Stromal cell of bone marrow (primary cell): ENCODE data around the gene RIPOR2.

ENCODE experiments used
- DNase-seq: peaks from one replicate; pipeline ENCODE4 v3.0.0-alpha.2; 2012; ENCODE audit warnings: low read depth

RIPOR2 gene

DNA sequence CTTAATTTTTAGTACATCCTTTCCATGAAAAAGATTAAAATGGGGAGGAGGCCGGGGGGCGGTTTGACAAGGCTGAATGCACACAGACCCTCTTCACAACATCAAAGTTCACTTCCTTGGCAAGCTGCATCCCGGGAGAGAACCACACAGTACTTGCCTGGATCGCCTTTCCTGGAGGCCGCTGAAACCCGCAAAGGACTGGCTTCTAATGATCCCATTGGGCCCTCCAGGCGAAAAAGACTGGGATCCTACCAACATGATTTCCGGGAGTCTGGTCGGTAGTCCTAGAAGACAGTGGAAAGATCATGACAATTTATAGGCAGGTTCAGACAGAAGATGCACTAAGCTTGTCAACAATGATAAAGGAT is 60.2 kb downstream of the RIPOR2 start:
- no peak for DNase-seq

DNA sequence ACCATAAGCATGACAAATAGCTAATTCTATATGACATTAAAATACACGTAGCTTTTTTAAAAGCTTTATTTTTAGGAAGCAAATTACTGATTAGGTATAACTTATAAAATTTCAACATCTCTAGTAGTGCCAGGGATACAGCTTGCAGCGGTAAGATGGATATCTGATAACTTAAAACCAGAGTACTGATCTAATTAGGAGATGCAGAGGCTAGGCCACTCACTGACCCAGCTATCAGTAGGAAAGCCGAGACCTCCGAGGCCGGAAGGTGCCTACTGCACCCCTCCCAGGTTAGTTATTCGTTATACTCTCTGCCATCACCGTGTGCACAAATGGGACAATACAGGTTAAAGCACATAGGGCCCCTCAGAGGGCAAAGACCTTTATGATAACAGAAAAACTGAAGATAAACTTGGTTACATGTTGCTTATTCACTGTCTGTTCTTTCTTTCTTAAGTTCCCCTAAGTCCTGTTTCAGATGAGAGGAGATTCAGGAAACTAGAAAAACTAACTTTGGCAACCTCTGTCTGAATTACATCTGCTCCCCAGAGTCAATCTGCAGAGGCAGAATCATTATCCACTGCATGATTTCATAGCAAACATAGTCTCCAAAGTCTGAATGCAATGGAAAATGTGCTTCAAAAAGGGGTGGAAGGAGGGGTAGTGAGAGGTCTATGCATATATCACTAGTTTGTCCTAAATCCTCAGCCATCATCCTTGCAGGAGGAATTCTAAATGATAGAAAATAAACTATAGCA is 60.8 kb downstream of the RIPOR2 start:
- DNase-seq: no peak

DNA sequence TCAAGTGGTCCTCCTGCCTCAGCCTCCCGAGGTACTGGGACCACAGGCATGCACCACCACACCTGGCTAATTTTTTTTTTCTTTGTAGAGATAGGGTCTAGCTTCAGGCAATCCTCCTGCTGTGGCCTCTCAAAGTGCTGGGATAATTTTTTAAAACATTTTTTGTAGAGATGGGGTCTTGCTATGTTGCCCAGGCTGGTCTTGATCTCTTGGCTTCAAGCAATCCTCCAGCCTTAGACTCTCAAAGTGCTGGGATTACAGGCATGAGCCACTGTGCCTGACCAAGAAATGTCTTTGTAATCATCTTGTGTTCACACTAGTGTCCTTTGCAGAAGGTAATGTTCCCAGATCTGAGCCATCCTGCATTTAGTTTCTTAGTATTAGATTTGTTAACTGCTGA is 61.6 kb downstream of the RIPOR2 start:
- DNase-seq: no peak

DNA sequence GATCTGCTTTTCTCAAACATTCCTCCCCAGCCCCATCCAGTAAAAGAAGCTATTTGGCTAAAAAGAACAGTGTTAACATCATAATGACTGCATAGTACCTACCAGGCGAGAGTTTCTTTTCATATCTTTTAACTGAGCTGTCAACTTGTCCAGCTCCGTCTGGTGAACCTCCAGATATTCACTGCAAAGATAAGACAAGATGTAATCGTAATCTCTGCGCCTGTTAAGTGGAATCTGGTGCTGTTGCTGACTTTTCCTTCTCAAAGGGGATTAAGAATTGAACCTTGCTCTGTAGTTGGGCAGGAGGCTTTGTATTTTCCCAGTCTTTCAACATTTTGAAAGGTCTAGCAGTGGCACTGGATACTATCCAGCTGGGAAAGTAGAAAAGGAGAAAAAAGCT is 63.0 kb downstream of the RIPOR2 start:
- DNase-seq: no peak

DNA sequence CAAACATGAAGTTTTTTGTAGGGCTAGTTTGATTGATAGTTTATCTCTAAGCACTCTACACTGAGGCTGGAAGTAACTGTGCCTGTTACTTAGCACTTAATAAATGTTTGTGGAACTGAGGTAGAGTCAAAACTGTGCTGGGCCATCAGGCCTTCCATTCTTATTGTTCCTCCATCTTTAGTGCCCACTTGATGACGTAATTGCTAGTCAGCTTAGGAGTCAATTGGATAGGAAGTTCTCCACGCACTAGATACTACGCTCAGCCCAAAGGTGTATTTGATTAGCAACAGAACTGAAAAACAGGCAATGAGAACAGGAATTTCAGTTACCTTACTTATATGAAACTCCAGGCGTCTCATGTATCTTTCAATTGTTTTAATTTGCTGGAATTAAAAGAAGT is 67.0 kb downstream of the RIPOR2 start:
- DNase-seq: no peak

DNA sequence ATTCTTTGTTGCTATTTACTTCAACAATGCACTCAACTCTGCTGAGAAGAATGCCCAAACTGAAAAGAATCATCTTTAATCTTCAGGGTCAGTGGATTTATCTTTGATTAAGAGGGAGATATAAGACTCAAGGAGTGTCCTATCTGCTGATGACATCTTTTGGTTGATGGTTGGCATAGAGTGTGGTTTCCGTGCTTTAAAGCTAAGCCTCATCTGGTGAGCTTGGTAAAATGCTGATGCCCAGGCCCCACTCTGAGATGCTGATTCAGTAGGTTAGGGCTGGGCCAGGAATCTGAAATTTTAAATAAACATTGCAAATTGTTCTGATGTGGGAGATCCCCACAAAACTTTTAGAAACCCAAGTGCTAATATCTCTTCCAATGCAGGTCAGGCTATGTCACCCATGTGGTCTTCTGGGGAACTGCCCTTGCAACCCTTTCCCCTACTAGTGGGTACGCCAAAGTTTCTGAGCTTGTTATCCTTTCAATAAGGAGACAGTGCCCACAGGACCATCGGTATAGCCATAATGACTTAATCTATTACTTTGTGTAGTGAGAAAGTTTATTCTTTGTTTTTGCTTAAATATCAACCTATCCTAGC is 68.6 kb downstream of the RIPOR2 start:
- no peak for DNase-seq

DNA sequence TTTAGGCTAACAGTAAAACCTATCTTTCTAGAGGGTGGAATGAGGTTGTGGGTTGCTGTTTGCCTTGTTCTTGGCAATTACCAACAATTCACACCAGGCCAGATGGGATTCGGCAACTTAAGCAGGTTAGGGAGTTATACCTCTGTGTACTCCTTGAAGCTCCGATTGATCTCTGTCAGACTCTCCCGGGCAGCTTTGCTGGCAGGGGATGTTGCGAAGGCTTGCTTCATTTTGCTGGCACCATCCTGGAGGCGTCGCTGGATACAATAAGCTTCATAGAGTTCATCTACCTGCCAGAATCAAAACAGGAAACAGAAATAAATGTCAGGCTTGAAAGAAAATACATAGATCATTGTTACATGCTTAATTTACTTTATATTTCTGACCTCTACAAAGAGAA is 70.6 kb downstream of the RIPOR2 start:
- DNase-seq: no peak

DNA sequence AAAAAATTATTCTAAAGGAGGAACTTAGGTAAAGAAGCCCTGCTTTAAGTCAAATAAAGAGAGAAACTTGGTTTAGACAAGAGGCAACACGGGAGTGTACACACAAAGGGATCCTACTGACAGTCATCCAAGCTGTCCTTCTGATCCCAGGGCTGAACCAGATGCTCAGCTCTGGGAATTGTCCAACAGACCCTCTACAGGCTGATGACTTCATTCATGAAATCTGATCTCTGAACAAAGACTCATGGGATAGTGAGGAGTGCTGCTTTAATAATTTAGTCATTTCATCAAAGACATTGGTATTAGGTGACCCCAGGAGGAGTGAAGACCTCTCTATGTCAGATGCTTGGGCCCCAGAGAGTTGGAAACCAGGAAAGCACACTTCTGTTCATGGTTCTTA is 71.4 kb downstream of the RIPOR2 start:
- DNase-seq: no peak

DNA sequence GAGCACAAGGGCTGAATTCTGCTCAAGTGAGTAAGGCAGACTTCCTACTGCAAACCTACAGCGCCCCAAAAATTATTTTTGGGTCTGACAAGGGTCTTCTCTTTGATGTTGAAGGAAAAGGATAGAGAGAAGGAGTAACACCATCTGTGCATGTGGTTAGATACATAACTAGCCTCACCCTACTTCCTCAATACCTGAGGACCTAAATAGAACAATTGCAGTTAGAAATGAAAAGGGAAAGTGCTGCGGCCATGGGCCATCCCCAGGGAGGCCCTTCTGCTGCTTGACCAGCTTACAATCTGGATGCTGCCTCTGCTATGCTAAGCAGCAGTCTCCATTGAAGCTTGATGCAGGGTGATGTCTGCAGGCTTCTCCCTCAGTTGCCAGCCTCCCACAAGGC is 73.8 kb downstream of the RIPOR2 start:
- no peak for DNase-seq

DNA sequence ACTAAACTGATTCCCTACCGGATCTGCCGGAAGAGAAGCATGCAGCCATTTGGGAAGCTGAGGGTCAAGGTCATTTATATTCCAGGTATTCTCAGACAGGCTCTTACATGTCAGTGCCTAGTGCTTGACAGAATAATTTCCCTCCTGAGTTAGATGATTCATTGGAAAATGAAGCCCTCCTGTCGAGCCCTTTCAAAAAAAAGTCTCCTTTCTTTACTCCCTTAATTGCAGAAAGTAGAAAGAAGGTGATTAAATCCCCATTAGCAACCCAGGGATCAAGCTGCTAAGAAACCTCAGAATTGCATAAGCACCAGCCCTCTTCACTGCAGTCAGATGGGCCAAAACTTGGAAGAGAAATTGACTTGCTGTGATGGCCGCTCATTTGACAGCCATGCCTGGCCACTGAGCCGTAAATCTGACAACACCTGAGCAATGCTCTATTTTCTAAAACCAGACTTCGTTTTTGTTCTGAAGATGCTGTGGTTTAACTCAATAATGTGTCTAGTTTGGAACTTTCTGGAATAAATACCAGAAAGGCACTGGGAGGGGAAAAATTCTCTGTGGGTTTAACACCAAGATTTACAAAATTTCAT is 76.1 kb downstream of the RIPOR2 start:
- no peak for DNase-seq

DNA sequence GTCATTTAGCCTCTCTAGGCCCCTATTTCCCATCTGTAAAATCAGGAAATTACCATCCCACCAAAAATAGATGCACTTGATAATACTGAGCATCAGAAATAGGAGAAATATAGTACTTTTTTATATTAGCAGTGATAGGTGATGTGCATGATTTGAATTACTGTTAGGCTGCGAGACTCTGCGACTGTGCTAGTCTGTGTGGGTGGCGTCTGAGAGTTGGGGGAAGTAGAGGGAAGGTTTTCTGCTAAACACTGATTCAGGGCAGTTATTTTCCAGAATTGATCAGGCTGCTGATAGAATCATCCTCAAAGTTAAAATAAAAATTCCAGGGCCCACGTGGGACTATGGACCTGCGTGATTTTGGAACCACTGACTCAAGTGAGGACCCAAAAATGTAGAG is 76.6 kb downstream of the RIPOR2 start:
- DNase-seq: no peak

DNA sequence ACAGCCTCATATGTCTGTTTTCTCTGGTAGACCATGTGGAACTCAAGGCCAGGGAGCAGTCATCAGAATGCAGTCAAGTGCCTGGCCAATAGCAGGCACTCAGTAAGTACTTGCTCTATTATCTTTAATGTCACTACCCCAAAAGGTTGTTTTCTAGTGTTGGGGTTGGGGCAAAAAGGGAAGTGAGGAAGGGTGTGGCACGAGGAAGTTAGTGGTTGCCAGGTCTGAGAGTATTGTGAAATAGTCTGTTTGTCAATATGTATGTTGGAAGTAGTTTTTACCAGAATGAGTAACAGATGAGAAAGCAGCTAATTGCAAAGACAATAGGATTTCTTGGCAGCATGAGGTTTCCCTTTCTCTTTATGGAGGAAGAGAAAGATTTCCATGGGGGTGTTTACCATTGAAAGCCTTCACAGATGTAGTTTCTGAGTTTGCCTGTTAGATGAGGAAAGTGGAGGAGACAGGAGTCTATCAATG is 77.5 kb downstream of the RIPOR2 start:
- peak; percentile 32 for DNase-seq

DNA sequence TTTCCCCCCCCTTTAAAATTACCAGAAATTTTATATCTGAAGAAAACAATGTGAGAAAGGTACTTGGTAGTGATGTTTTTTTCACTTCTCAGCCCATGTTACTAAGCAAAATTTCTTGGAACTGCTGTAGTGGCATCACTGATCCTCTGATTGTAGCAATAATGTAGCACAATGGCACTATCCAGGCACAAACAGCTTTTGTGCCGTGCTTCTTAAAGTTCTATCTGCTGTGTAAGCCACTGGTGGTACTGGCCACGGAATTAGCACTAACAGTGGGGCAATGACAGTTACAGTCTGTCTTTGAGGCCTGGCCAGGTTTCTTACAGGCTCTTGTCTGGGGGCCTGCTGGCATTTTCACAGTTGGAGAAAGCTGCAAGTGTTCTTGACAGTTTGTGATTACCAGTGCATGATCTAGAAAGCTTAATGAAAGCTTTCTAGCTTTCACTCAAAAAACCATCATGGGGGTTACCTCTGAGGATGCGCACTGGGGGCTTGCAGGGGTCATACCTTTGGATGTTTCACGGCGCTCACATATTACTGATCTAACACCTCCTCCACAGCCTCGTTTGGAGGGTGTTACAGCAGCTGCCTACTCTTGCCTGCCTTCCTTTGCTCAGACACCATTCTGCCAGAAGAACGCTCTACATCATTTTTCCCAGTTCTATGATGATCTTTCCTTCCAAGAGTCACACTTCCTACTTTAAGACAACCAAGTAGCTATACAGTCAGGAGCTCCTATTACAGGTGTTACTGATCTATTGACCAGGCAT is 78.7 kb downstream of the RIPOR2 start:
- no peak for DNase-seq

DNA sequence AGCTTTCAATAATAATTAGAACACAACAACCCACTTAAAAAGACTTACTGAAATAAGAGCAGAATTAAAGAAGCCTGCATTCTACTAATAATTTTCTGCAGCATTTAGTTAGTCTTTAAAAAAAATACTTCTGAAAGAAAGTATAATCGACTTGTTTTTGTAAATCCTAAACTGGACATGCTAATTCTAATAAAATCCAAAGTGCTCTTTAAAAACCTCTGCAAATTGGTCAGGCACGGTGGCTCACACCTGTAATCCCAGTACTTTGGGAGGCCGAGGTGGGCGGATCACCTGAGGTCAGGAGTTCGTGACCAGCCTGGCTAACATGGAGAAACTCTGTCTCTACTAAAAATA is 79.5 kb downstream of the RIPOR2 start:
- DNase-seq: no peak

DNA sequence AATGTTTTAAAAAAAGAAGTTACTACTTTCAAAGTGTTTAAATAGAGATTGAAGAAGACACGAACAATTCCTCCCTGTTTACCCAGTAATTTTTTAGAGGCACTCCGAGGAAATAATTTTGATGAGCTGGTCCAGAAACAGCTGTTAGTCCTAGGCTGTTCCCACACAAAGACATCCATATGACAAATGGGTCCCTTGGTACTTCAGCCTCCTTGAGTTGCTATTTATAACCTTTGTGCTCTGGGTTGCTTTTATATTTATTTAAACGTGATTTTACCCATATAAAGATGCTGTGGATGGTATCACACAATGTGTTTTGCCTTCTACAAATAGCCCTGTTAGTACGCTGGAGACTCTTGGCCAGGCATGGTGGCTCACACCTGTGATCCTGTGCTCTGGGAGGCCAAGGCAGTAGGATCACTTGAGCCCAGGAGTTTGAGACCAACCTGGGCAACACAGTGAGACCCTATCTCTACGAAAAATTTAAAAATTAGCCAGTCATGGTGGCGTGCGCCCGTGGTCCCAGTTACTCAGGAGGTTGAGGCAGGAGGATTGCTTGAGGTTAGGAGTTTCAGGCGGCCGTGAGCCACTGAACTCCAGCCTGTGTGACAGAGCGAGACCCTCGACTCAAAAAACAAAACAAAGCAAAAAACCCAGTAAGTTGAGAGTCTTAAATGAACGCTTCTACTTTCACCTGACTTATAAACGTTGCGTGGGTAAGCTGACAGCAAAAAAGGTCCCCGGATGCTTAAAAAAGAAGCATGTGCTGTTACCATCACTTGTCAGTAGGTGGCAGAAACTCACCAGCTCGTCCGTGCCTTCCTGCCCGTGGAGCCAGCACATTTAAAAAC is 80.1 kb downstream of the RIPOR2 start:
- peak; percentile 46 for DNase-seq

DNA sequence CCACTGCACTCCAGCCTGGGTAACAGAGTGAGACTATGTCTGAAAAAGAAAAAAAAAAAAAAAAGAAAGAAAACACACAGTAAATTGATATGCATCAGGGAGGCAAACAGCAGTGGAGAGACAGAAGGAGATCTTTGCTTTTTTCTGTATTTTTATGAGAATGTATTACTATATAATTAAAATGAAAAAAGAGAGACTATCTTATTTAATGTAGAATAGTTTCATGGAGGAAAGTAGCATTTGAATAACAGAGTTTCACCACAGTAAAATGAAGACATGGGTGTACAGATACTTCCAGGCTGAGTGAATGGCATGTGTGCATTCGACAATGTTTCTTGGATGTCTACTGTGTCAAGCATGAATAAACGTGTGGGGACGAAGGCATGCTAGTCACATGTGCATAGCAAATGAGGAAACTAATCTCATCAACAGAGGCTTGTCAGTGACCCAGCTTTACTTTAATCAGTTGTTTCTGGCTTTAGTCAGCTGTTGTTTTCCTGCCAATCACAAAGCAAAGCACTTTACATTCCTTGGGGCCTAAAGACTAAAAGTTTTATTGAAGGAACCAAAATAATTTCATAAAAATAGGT is 81.6 kb downstream of the RIPOR2 start:
- DNase-seq: no peak

DNA sequence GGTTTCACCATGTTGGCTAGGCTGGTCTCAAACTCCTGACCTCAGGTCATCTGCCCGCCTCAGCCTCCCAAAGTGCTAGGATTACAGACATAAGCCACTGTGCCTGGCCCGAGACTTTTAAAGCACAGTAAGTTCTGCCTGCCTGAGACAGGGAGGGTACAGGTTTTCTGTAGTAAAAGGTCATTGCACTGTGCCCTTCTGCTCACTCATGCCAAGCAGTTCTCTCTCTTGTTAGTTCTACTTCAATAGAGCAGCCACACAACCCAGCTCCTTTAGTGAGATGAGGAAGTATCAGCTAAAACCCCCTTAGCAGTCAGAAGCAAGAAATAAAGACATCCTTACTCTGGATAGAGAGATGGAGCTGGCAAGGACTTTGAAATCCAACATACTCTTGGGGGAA is 84.7 kb downstream of the RIPOR2 start:
- DNase-seq: no peak

DNA sequence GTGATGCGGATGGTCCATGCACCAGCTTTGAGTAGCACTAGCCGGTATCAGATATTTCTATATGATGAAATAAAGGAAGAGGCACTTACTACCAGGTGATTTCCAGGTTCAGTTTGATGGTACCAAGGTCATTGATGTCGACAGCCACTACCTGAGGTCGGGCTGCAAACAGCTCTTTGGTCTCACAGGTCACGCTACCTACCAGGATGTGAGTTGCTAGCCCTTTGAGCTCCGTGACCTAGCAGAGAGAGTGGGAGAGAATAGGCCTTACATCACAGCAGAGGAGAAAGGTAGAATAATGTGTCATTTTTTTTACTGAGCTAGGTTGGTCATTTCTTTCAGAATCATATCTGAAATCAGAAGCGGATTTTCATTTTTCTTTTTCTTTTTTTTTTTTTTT is 86.0 kb downstream of the RIPOR2 start:
- DNase-seq: no peak

DNA sequence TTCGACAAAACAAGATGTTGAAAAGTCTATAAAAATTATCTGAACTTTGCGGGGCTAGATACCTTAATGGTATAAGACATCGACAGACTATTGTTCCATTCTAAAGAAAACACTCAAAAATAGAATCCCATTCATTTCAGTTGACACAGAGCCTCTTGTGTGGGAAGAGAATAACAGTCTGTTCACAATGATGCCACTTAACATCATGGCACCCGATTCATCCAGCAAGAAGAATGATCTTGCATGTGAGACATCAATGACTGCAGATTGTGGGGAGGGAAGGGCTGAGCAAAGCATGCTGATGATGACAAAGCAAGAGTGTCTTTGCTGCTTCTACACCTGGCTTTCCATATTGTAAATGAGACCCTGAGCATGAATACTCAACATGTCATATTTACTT is 87.3 kb downstream of the RIPOR2 start:
- no peak for DNase-seq

DNA sequence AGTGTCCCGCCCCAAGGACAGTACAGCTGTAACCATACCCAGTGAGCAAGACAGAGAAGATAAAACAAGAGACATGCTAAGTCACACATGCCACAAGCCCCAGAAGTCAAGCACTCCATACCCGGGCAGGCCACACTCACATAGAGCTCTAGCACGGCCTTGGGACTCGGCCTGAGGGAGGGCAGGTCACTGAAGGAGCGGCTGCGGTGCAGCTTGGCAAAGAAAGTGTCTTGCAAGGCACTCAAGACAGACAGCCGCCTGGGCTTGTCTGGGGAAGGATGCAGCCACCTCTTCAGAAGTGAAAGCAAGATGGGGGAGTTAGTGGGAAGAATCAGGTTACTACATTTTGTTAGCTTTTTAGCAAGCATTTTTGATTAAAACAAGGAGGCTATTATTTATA is 88.4 kb downstream of the RIPOR2 start:
- no peak for DNase-seq

DNA sequence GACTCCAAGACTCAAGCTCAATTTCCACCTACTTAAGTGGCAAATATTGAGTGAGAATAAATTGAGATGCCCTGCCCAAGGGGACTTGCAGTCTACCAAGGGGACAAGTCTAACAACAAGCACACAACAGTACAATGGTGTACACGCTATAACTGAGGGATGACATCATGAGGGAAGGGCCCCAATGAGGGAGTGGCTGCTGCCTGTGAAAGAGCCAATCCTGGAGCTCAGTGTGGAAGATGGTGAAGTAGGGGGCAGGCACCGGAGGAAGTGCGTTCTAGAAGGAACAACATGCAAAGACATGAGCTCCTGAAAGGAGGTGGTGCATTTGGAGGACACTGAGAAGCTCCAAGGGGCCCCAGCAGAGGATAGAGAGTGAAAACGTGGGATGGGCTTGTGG is 90.2 kb downstream of the RIPOR2 start:
- no peak for DNase-seq

DNA sequence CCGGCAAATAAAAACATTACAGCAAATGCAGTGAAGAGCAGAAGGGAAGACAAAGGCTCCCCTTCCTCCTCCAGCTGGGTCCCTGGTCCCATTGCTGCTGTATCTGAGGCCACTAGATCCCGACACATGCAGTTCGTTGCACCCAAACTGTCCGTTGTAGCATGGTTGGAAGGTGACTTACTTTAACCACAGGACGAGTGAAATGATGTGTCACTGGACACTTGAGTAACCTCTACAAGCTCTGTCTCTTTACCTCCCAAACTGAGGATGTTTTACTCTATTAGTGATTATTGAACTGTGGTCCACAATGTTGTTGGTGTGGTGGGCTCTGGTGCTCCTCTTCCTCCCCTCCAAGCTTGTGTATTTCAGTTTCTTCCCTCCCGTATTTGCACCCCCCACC is 90.9 kb downstream of the RIPOR2 start:
- DNase-seq: no peak
